Measurements from ENCODE around the gene HID1.
"Not testable (repeated sequence)": the region's sequence is repeated elsewhere in the genome, so short reads cannot be mapped to it uniquely, and the experiment has no call there.

HID1 gene

DNA sequence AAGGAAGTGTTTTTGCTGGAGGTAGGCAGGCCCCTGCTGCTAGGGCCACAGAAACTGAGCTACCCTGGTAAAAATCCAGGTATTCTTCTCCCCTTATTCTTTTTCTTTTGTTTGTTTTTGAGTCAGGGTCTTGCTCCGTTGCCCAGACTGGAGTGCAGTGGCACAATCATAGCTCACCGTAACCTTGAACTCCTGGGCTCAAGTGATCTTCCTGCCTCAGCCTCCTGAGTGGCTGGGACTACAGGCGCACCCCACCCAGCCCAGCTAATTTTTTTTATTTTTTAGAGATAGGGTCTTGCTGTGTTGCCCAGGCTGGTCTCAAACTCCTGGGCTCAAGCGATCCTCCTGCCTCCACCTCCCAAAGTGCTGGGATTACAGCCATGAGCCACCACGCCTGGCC, 3.1 kb downstream of the HID1 start:
- not testable (repeated sequence) for H3K36me3 Mint-ChIP-seq; DNase-seq; H3K4me3 Mint-ChIP-seq; H3K9me3 Mint-ChIP-seq; ATAC-seq (replicated peaks); H3K27ac Mint-ChIP-seq
- peaks cover 26 to 50% of the 10 kb centered on the region in 2 donors for H3K27me3 Mint-ChIP-seq
- H3K4me1 Mint-ChIP-seq: peaks cover 8 to 15% of the 10 kb centered on the region in 2 donors

DNA sequence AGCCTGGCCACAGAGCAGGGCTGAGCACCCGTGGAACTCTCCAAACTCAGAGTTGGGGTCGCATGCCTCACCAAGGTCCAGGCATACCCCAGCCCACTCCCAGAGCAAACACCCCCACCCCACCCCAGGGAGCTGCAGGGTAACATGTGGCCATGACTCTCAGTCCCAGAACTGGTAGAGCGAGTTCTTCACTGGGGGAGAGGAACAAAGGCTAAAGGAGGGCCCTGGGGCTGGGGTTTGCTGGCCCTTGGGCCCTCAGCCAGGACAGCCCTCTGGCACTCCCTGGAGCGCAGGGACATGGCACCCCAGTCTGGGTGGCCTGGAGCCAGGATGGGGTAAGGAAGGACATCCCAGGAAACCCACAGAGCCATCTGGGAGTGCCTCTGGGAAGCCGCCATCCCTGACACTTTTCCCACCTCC, 4.2 kb downstream of the HID1 start:
- no peak for DNase-seq
- no peaks in the 10 kb centered on the region for H3K9me3 Mint-ChIP-seq
- H3K4me3 Mint-ChIP-seq: no peak overlapping the region
- no peak overlapping the region for H3K27ac Mint-ChIP-seq
- no peak for ATAC-seq (replicated peaks)
- peaks cover 8 to 15% of the 10 kb centered on the region in 2 donors for H3K4me1 Mint-ChIP-seq
- peaks cover 27 to 44% of the 10 kb centered on the region in 2 donors for H3K27me3 Mint-ChIP-seq
- H3K36me3 Mint-ChIP-seq: no peaks in the 10 kb centered on the region

DNA sequence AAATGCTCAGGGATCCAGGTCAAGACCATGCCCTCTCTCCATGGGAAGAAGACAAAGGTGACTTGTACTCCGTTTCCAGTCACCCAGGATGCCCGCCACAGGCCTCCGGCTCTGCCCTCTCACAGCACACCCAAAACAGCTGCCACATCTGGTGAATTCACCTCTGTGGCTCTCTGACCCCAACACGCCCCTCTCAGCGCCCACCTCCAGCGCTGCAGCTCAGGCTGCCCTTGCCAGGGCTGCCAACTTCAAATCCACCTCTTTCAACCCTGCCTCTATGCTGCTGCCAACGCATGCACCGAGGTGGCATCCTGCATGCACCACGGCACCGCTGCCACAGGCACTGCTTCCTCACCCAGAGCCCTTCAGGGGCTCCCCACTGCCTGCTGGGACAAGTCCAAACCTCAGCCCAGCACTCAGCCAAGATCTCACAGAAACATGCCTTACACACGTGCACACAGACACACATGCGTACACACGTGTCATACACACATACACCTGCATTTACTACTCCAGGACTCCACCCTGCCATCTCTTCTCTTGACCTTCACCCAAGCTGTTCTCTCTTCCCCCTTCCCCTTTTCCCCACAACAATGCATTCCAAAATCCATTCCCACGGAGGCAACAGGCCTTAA, 7.5 kb downstream of the HID1 start:
- Mint-ChIP-seq H3K36me3 (no peaks in the 10 kb centered on the region), H3K4me3 (no peak overlapping the region), H3K27ac (no peak overlapping the region), H3K27me3 (peaks cover 11 to 21% of the 10 kb centered on the region in 2 donors), H3K4me1 (peaks cover 7 to 11% of the 10 kb centered on the region in 2 donors), H3K9me3 (no peaks in the 10 kb centered on the region)
- ATAC-seq (replicated peaks): no peak
- DNase-seq: no peak

DNA sequence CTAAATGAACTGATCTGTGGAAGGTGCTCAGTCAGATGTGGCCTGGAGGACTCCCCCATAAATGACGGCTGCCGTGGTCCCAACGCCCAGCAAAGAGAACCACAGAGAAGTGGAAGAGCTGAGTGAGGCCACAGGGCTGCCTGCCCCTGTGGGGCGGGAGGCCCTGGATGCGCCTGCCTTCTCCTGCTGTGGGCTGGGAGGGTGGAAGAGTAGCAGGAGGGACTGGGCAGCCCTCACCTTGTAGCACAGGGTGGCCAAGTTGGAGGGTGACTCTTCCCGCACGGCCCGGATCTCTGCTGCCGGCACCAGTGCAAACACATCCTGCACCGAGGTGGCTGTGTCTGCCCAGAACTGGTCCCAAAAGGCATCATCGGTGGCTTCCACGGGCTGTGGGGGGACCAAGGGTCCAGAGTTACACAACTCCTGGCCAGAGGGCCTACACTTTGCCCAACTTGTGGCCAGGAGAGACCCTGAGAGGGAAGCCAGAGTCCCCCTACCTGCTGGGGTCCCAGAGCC, 8.3 kb downstream of the HID1 start:
- H3K27me3 Mint-ChIP-seq: peaks cover 11 to 27% of the 10 kb centered on the region in 2 donors
- peaks cover 7 to 11% of the 10 kb centered on the region in 2 donors for H3K4me1 Mint-ChIP-seq
- no peak for DNase-seq
- H3K36me3 Mint-ChIP-seq: no peaks in the 10 kb centered on the region
- H3K9me3 Mint-ChIP-seq: no peaks in the 10 kb centered on the region
- no peak overlapping the region for H3K4me3 Mint-ChIP-seq
- H3K27ac Mint-ChIP-seq: no peak overlapping the region
- ATAC-seq (replicated peaks): no peak

DNA sequence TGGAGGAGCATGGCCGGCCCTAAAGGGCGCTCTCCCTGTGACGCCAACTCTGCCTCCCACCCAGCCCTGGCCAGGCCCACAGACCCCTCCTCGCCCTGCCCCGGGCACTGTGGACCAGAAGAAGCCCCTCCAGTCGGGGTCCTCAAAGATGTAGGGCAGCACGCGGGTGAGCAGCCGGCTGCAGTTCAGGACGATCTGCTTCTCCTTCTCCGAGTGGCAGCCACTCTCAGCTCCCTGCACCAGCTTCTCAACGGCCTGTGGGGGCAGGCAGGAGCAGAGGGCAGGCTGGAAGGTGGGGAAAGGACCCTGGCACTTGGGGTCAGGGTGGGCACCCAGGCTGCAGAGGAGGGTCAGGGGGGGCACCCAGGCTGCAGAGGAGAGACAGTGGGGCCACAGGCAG, 8.9 kb downstream of the HID1 start:
- H3K27ac Mint-ChIP-seq: no peak overlapping the region
- DNase-seq (no peak), ATAC-seq (replicated peaks) (no peak)
- H3K27me3 Mint-ChIP-seq: peaks cover 11 to 31% of the 10 kb centered on the region in 2 donors
- H3K36me3 Mint-ChIP-seq: no peaks in the 10 kb centered on the region
- peaks cover 7 to 11% of the 10 kb centered on the region in 2 donors for H3K4me1 Mint-ChIP-seq
- no peak overlapping the region for H3K4me3 Mint-ChIP-seq
- H3K9me3 Mint-ChIP-seq: no peaks in the 10 kb centered on the region

DNA sequence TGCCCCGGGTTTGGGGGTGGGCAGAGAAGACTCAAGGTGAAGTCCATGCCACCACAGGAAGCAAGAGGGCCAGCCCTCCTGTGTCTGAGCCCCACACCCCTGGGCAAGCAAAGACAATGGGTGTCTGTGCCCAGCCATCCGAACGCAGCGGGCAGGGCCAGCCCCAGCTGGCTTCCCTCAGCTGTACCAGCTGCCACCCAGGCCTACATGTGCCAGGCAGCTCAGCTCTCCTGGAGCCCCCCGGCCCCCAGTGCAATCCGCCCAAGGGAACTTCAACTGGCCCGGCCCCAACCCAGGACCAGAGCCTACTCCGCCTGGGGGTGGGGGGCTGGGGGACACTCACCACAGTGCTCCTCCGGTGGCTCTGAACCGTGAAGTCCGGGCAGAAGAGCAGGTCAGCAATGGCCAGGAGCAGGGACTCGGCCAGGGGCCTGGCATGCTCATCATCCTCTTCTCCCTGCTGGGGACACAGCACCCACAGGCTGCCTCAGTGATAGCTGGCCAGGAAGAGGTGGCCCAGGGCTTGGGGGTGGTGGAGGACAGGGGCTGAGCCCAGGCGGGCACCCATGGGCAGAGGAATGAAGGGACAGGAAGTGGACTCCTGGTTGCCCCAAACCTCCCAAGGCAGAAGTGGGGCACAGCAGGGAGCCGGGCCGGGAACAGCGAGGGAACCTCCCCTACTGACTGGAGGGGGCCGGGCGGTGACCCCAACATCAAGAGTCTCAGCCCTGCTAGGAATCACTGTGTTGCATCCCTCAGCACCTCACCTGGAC, 9.8 kb downstream of the HID1 start:
- Mint-ChIP-seq H3K27me3 (peaks cover 14 to 36% of the 10 kb centered on the region in 2 donors), H3K4me3 (no peak overlapping the region), H3K4me1 (peaks cover 7 to 11% of the 10 kb centered on the region in 2 donors), H3K27ac (no peak overlapping the region), H3K36me3 (no peaks in the 10 kb centered on the region), H3K9me3 (no peaks in the 10 kb centered on the region)
- ATAC-seq (replicated peaks) (no peak), DNase-seq (no peak)

DNA sequence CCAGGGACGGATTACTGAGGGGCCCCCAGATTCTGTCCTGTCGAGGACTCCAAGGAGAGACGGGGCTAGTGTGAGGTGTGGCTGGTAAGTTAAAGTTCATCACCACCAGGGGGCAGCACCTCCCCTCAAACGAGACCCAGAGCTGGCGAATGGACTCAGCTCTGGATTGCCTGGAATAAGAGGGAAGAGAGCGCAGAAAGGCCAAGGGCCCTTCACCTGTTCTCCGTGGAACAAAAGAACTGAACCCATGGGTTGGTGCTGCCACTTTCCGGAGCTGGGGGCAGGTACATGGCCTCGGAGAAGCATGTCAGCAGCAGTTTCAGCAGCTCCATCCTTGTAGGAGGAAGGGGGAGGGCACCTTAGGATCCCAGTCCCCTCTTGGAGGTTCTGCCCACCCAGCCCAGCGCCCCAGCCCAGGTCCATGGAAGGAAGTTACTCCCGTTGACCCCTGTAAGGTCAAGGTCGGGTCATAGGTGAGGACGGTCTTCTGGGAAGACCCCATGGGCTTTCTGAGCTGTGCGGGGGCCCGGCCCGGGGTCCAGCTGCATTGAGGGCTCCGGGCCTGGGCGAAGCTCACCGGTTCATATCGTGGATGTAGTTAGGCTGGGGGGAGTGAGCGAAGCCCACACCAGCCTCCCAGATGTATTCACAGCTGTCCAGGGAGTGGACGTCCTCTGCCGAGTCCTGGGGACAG, 10.8 kb downstream of the HID1 start:
- Mint-ChIP-seq H3K4me1 (peaks cover 7 to 11% of the 10 kb centered on the region in 2 donors), H3K4me3 (no peak overlapping the region), H3K27ac (no peak overlapping the region), H3K27me3 (peaks cover 14 to 36% of the 10 kb centered on the region in 2 donors), H3K9me3 (no peaks in the 10 kb centered on the region), H3K36me3 (no peaks in the 10 kb centered on the region)
- ATAC-seq (replicated peaks): peak; percentile 78 to 80
- peak; percentile 60 for DNase-seq

DNA sequence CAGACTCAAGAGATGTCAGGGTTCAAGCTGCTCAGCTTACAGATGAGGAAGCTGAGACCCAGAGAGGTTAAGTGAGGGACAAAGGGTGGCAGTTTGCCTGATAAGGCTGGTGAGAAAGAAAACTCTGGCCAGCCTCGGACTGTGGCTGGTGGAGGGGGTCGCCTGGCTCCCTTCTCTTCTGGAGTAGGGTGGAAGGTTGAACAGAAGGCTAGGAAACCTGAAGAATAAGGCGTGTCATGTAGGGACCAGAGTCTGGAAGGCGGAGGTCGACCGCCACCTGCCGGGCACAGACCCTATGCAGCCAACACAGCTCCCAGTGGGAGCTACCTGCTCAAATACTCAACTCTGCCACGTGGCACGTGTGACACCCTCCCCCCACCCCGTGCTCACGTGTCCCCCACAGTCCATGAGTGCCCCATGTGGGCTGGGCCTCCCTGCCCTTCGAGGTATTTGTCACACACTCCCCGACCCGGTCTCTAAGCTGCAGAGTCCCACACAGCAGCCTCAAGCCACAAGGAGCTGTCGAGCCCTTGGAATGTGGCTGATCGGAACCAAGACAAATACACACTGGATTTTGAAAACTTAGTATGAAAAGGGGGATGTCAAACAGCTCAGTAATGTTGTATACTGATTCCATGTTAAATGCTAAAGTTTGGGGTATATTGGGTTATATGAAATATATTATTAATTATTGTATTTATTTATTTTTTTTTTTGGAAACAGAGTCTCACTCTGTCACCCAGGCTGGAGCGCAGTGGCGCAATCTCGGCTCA, 11.8 kb downstream of the HID1 start:
- H3K36me3 Mint-ChIP-seq: no peaks in the 10 kb centered on the region
- DNase-seq (peak; percentile 39), ATAC-seq (replicated peaks) (peak; percentile 69 to 70)
- peaks cover 14 to 43% of the 10 kb centered on the region in 2 donors for H3K27me3 Mint-ChIP-seq
- H3K4me3 Mint-ChIP-seq: no peak overlapping the region
- no peaks in the 10 kb centered on the region for H3K9me3 Mint-ChIP-seq
- H3K27ac Mint-ChIP-seq: no peak overlapping the region
- H3K4me1 Mint-ChIP-seq: peaks cover 7 to 11% of the 10 kb centered on the region in 2 donors

DNA sequence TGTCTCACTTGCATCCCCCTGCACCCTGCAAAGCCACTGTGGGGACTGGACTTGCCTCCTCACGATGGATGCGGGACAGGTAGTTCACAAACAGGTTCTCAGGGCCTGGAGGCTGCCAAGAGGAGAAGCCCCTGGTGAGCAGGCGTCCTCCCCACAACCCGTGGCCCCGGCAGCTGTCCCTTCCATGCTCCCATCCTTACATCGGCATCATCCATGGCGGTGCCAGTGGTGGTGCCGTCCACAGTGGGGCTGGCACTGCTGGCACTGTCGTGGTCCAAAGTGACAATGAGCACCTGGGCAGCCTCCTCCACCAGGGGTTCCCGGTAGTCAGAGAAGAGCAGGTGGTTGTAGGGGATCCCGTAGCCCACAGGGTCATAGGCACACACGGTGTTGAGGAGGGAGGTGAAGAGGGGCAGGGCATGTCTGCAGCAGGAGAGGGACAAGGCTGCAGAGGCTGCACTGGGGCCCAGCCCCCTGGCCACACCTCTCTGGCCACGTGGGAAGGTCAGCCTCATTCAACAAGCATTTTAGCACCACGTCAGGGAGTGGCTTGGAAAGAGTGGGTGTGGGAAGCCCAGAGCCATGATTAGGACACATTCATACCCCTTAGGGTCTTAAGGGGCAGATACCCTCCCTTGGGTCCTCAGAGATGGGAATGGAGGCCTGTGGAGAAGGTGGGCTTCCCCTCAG, 12.6 kb downstream of the HID1 start:
- H3K27me3 Mint-ChIP-seq: peaks cover 11 to 41% of the 10 kb centered on the region in 2 donors
- ATAC-seq (replicated peaks) (no peak), DNase-seq (no peak)
- peaks cover 7 to 11% of the 10 kb centered on the region in 2 donors for H3K4me1 Mint-ChIP-seq
- H3K9me3 Mint-ChIP-seq: no peaks in the 10 kb centered on the region
- H3K27ac Mint-ChIP-seq: no peak overlapping the region
- H3K4me3 Mint-ChIP-seq: no peak overlapping the region
- H3K36me3 Mint-ChIP-seq: no peaks in the 10 kb centered on the region

DNA sequence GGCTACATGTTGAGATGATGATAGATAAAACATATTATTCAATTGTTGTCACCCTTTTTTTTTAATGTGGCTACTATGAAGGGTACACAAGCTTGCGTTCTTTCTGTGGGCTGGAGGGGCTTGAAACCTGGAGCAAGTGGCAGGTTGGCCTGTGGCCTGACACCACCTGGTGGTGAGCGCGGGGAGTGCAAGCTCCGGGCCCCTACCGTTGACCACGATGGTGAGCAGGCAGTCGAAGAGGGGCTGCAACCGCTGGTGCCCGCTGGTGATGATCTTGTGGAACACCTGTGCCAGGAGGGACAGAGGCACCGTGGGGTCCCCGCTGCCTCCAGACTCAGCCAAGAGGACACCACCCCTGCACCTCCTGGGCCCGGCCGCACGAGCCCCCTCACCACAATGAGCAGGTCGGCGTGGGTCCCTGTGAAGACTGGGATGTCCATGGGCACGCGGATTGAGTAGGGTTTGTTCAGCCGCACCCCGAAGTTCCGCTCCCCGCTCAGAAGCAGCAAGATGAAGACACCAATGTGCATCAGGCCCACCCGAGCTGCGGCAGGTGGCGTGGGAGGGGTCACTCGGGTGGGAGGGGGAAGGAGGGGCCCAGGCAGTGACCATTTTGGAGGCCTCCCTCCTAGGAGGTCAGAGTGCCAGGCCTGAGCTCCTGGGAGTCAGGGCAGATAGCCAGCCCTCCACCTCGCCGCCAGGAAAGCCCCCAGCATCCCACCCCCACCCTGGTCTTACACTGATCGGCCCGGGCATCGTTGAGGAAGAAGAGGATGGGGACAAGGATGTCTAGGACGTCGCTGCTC, 14.4 kb downstream of the HID1 start:
- H3K4me1 Mint-ChIP-seq: peaks cover 7 to 11% of the 10 kb centered on the region in 2 donors
- peak overlapping the region; percentile 14 for H3K27ac Mint-ChIP-seq
- peak; percentile 59 to 67 for ATAC-seq (replicated peaks)
- no peaks in the 10 kb centered on the region for H3K9me3 Mint-ChIP-seq
- peak; percentile 60 for DNase-seq
- H3K4me3 Mint-ChIP-seq: no peak overlapping the region
- no peaks in the 10 kb centered on the region for H3K36me3 Mint-ChIP-seq
- H3K27me3 Mint-ChIP-seq: peaks cover 18 to 39% of the 10 kb centered on the region in 2 donors

DNA sequence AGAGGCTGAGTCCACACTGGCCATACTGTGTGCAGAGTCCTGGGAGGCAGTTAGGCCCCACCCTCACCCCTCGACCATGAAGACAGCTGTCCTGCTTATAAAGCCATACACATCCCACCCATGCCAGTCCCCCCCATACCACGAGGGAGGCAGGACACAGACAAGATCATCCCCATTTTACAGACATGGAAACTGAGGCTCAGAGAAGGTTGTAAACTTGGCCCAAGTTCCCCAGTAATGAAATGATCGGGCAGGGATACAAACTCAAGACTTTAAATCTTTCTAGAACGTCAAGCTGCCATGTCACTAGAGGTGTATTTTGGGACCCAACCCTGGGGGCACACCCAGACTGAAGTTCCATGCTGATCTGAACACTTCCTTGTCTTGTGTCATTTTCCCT, 16.5 kb downstream of the HID1 start:
- H3K27ac Mint-ChIP-seq: no peak overlapping the region
- no peak for ATAC-seq (replicated peaks)
- H3K36me3 Mint-ChIP-seq: no peaks in the 10 kb centered on the region
- DNase-seq: no peak
- H3K9me3 Mint-ChIP-seq: no peaks in the 10 kb centered on the region
- peaks cover 21 to 45% of the 10 kb centered on the region in 2 donors for H3K27me3 Mint-ChIP-seq
- no peak overlapping the region for H3K4me3 Mint-ChIP-seq
- H3K4me1 Mint-ChIP-seq: peaks cover 5 to 6% of the 10 kb centered on the region in 2 donors

DNA sequence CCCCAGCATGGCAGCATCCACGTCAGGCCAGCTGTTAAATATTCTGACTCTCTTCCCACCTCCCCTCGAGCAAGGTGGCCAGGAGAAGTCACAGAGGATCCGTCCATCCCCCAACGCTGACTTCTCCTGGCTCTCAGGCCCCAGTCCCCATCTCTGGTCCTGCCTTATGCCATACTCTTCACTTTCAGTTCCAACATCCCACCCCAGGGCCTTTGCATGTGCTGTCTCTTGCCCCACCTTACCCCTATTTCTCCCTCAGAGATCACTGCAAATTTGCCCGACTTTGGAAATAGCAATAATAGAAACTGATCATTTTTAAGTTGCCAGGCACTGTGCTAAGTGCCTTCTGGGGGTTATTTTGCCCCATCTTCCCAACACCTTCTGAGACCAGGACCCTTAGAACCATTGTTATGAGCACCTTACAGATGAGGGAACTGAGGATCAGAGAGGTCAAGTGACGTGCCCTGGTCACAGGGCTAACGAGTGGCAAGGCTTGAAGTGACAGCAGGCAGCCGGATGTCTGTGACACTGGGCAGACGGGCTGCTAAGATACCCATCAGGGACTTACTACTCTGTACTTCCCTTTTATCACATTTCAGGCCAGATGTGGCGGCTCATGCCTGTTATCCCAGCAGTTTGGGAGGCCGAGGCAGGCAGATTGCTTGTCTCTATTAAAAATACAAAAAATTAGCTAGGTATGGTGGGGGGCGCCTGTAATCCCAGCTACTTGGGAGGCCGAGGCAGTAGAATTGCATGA, 17.7 kb downstream of the HID1 start:
- DNase-seq: no peak
- H3K4me3 Mint-ChIP-seq: no peak overlapping the region

More for the DNA sequence above, 17.7 kb downstream of the HID1 start:
- Mint-ChIP-seq H3K36me3 (no peaks in the 10 kb centered on the region), H3K27me3 (peaks cover 21 to 53% of the 10 kb centered on the region in 2 donors), H3K27ac (no peak overlapping the region), H3K9me3 (no peaks in the 10 kb centered on the region), H3K4me1 (no peaks in the 10 kb centered on the region)
- no peak for ATAC-seq (replicated peaks)
